BJ (cell line): ENCODE data around the gene CTNNBIP1. TPM values are rescaled to one million over a fixed set of nuclear protein-coding genes. Genes with fewer than 3 reads are reported as not detected.

Experiments
- CTCF ChIA-PET: fragments of 350-600 bp; formaldehyde crosslinking; extraction: SDS; loops from one replicate; lab custom pipeline; 2021; ENCODE audit warnings: antibody characterized with exemption, inconsistent platforms; lab: Yijun Ruan, JAX
- POLR2A ChIA-PET: fragments of 300-600 bp; sonication (Branson Sonifier 250); formaldehyde crosslinking; extraction: SDS; loops from one replicate; lab custom pipeline; 2021; ENCODE audit warnings: antibody characterized with exemption; lab: Charles Lee
- DNase-seq: peaks from one replicate; pipeline ENCODE4 v3.0.0-alpha.2; 2011; ENCODE audit warnings: low read depth
- H3K27me3 ChIP-seq: 2 replicates; pipeline ENCODE4 v1.6.0; 2011; ENCODE audit warnings: low read length; ENCODE audit not compliant: control insufficient read depth, insufficient read depth
- H3K36me3 ChIP-seq: 2 replicates; pipeline ENCODE4 v1.5.1; 2011; ENCODE audit warnings: low read length; ENCODE audit not compliant: control insufficient read depth, insufficient read depth
- H3K4me3 ChIP-seq: 2 replicates; pipeline ENCODE4 v1.5.1; 2011; ENCODE audit warnings: low read depth, mild to moderate bottlenecking, control low read depth, low read length
- polyA plus RNA-seq: library from polyadenylated mRNA; depleted of rRNA; stranded (reverse); fragments of >200 nt; gene quantifications from 2 replicates; pipeline ENCODE4 v1.2.3, GENCODE V29; 2011
- TF ChIP-seq, protein P1 (sequence below): IDR thresholded peaks from 2 replicates; pipeline ENCODE4 v1.5.1; 2011; ENCODE audit warnings: low read depth, mild to moderate bottlenecking, control low read depth, inconsistent platforms, low read length, moderate library complexity; ENCODE audit not compliant: insufficient read depth

The CTNNBIP1 gene
- polyA plus RNA-seq, 1 experiment = 25.5 TPM

GRCh38 chr1:9840176-9840575 lies 69.9 kb downstream of the CTNNBIP1 start:
- CTCF ChIA-PET = no interaction called here
- Histone ChIP-seq H3K4me3 (no peak overlapping the region), H3K27me3 (no peaks in the 10 kb centered on the region), H3K36me3 (no peaks in the 10 kb centered on the region)
- no peak for DNase-seq
- TF ChIP-seq, protein P1, sequence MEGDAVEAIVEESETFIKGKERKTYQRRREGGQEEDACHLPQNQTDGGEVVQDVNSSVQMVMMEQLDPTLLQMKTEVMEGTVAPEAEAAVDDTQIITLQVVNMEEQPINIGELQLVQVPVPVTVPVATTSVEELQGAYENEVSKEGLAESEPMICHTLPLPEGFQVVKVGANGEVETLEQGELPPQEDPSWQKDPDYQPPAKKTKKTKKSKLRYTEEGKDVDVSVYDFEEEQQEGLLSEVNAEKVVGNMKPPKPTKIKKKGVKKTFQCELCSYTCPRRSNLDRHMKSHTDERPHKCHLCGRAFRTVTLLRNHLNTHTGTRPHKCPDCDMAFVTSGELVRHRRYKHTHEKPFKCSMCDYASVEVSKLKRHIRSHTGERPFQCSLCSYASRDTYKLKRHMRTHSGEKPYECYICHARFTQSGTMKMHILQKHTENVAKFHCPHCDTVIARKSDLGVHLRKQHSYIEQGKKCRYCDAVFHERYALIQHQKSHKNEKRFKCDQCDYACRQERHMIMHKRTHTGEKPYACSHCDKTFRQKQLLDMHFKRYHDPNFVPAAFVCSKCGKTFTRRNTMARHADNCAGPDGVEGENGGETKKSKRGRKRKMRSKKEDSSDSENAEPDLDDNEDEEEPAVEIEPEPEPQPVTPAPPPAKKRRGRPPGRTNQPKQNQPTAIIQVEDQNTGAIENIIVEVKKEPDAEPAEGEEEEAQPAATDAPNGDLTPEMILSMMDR = no peak
- POLR2A ChIA-PET = no interaction called here

- Histone ChIP-seq H3K4me3 (no peak overlapping the region), H3K36me3 (no peaks in the 10 kb centered on the region), H3K27me3 (no peaks in the 10 kb centered on the region)
- POLR2A ChIA-PET = no interaction called here
- TF ChIP-seq, protein P1 = no peak
- DNase-seq = no peak
- CTCF ChIA-PET = no interaction called here
Observed at GRCh38 chr1:9838946-9839345, 71.1 kb downstream of the CTNNBIP1 start.

DNA sequence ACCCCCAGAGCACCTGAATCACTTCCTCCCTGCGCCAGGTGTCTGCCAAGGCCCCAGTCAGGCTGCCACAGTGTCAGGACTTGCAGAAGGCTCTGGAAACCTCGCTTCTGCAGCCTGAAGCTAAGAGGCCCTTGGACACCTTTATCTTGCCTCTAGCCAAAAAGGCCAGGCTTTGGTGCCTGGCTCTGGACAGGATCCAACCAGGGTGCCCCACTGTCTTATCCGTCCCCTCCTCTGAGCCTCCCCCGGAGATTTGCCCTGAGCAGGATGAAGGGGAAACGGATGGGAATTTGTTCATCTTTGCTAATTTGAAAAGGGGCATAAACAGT lies 73.5 kb downstream of the CTNNBIP1 start:
- Histone ChIP-seq H3K36me3 (no peaks in the 10 kb centered on the region), H3K27me3 (no peaks in the 10 kb centered on the region), H3K4me3 (no peak overlapping the region)
- ChIA-PET CTCF (interaction anchor here (1.1 kb wide), 1 partner anchor 218 kb away, joined by 3 read pairs; no protein-coding TSS in a partner anchor), POLR2A (no interaction called here)
- TF ChIP-seq, protein P1 = no peak
- DNase-seq = no peak

DNA sequence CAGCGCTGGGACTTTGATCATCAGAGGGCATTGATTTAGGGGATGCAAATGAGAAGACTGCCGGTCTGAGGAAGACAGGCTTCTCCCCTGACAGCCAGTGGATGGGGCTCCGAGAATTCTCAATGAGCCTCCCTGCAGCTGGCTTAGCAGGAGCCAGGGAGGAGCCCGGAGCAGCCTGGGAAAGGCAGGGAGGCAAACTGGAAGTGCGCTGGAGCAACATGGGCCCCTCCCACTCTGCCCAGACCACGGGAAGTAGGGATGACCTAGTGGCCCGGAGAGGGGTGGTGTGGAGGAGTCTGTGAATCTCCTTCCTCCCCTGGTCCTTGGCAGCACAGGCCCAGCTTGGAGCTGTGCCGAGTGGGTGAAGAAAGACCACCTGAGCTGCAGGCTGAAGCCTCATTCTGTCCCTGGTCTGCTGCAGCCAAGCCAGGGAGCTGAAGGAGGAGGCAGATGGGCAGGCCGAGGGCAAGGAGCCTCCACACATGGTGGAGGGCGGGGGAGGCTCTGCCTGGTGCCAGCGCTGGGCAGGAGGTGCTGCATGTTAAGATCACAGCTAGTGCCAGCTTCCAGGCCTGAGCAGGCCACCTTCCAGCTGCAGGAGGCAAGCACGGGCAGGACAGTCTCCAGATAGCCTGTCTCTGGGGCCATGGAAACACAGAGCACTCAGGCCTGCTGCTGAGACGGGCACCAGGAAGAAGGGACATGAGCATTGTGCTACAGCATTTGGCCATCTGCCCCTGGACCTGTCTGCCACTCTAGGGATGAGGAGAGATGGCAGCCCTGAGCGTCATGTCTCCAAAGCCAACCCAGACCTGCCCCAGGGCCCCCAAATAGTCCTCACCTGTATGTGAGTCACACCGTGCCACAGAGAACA lies 74.1 kb downstream of the CTNNBIP1 start:
- DNase-seq = no peak
- ChIA-PET CTCF (interaction anchor here (0.9 to 1.2 kb wide), 3 partner anchors 10 to 218 kb away, joined by 3 to 5 read pairs (median 4); no protein-coding TSS in a partner anchor), POLR2A (no interaction called here)
- no peaks in the 10 kb centered on the region; the same call in 1 of the 2 replicates for H3K27me3 ChIP-seq
- TF ChIP-seq, protein P1 = no peak
- no peaks in the 10 kb centered on the region for H3K36me3 ChIP-seq
- H3K4me3 ChIP-seq = no peak overlapping the region

GRCh38 chr1:9835404-9835757 lies 74.7 kb downstream of the CTNNBIP1 start:
- POLR2A ChIA-PET = no interaction called here

More at GRCh38 chr1:9835404-9835757, 74.7 kb downstream of the CTNNBIP1 start:
- TF ChIP-seq, protein P1 = no peak
- CTCF ChIA-PET = interaction anchor here (0.9 to 1.2 kb wide), 2 partner anchors 9 to 24 kb away, joined by 4 to 5 read pairs; no protein-coding TSS in a partner anchor
- DNase-seq = no peak
- H3K36me3 ChIP-seq = no peaks in the 10 kb centered on the region
- H3K4me3 ChIP-seq = no peak overlapping the region
- H3K27me3 ChIP-seq = no peaks in the 10 kb centered on the region; the same call in 1 of the 2 replicates
